ENCODE measurements around the gene SIRPA.

- TF ChIP-seq POLR2A (IDR thresholded peaks at IDR 0.05; ENCODE audit: low read depth, low read length) (no peak), POLR2AphosphoS5 (IDR thresholded peaks at IDR 0.05; ENCODE audit: low read depth, low read length) (no peak), TAF1 (IDR thresholded peaks at IDR 0.05; ENCODE audit: borderline replicate concordance, low read depth, low read length) (no peak)
Measured at GRCh38 chr20:1888796-1889463, 6.3 kb upstream of the SIRPA start.

All from GM12892 (cell line).